Stimulated activated CD4-positive, alpha-beta T cell treated with anti-CD3 and anti-CD28 coated beads, Interleukin-15, amount 100 ng/mL, for 24 hours (primary cell): Measurements from ENCODE around the gene MYL7.

ENCODE experiments used
- DNase-seq: peaks from one replicate; pipeline ENCODE4 v3.0.0-alpha.2; 2020

MYL7 gene

DNA sequence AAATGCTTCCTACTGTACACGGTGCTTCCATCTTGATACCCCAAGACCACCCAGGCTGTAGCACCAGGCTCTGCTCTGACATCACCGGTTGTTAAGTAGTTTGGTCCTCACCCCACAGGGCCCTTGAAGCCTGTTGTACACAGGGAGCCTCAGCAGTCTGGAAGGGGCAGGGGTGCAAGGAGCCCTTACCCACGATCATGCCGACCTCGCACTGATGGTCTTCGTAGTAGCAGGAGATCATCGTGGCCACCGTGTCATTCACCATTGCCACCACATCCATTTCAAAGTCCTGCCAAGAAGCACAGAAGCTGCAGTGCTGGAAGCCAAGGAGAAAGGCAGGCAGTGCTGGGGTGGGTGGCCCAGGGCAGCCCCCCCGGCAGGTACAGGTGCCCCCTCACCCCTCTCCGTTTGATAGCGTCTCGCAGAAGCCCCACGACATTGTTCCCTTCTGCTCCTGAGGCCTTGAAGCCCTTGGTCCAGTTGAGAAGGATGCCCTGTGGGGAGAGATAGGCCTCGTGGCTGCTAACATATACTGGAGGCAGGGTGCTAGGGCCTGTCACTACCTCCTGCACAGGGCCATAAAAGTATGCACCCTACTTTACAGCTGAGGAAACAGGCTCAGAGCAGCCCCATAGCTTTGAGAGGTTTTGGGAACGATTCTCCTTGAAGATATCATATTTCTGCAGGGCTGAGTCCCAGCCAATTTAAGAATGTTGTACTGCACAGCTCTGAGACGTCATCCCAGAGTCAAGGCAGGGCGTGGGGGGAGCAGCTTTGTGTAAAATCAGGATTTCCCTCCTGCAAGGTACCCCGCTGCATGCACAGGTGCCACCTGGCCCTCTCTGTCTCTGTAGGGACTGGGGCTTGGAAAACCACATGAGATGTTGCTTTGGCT is 8.7 kb upstream of the MYL7 start:
- DNase-seq: no peak

DNA sequence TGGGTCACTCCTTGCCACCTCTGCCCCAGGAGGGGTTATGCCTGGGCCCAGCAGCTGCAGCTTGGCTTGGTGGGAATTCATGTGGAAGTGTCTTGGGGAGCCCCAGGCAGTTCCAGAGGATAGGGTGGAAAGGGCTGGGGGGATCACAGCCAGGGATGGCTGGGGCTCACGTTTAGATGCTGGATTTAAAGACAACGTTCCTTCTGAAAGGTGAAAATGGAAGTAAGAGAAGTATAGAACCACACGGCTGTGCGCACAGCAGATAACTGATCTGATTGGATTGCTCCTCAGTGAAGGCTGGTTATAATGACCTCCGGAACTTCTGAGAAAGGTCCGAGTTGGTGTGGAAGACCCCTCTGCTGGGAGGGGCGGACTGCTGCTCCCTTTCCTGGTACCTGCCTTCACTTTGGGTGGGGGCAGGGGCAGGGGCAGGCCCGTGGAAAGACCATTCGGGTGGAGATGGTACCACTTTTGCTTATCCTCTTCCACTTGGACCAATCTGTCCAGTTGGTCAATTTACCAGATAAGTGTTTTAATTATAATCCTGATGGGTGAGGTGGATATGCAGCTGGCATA is 7.9 kb upstream of the MYL7 start:
- DNase-seq: no peak

DNA sequence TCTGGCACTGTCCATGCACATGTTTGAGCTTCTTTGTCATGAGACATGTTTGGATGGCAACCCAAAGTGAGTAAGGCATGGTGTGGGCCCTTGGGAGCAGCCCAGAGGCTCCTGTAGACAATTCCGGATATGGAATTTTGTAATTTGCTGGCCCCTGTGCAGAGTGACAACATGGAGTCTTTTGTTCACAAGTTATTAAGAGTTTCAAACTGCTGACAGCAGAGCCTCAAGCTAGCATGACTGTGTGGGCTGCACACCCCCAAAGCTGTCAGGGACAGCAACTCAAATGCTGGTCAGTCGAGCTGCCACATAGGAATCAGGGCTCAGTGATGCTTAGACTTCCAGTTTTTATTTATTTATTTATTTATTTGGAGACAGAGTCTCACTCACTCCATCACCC is 7.0 kb upstream of the MYL7 start:
- DNase-seq: no peak

DNA sequence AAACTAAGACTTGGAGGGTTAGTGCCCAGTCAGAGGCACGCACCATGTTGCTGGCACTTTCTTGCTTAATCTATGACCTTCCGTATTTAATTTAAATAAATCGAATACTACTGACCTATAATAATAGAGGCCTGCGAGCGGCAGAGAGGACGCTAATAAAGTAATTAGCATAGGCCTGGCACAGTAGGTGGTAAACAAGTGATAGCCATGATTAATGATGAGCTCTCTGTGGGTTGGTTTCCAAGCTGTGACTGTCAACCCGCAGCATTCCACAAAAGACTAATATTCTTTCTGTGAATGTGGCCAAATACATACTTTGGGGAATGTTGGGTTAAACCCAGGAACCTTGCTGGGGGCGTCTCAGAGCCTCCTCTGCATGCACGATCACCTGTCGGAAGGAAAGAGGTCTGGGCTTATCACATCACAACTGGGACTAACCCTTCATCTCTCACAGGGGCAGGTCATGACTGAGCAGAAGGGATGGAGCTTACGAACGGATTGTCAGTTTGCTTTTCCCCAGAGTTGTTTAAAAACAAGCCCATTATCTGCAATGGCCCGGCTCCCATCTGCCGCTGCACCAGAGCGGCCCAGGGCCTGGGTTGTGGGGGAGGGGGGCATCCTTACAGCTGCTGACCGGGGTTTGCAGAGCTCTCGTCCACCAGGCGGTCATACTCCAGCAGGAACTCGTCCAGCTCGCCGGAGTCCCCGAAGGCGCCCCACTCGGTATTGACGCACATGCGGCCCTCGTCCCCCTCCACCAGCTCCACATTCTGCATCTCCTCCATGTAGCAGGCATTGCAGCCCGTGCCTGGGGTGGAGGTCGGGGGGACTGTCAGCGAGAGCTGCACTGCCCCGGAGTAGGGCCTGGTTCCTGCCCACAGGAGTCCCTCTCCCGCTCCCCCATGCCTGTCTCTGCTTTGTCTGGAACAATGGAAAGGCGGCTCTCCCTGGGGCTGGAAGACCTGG is 6.2 kb upstream of the MYL7 start:
- DNase-seq: no peak

DNA sequence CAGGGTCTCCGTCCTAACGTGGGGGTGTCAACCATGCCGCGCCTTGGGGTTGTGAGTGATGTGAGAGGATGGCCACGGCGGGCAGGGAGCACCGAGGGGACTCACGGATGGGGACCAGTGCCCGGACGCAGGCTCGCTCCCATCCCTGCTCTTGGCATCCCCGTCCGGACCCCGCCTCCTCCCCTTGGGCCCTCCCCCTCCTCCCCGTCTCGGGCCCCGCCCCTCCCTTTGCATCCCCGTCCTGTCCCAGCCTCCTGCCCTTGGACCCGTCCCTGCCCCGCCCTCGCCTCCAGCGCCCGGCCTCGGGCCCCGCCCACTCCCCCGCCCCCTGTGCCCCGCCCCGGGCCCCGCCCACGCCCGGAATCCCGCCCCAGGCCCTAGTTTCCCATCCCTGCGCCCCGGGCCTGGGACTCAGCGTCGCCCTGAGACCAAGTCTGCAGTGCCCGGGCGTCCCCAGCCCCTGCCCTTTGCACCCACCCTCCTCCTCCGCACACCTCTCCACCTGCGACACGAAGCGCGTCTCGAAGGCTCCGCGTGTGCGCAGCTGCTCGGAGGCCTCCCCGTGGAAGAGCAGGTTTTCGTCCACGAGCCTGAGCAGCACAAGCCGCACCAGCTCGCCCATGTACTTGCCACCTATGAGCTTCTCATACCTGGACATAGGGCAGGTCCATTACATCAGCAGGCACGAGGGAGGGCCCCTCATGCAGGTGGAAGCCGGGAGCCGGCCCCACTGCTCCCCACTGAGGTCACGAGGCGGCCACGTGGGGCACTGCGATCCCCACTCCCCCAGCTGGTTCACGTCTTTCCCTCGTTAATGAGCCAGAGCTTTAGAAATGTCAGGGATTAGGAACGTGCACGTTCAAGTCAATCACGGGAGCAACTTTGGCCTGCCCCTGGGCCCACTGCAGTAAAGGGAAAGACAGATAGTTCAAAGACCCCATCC is 5.1 kb upstream of the MYL7 start:
- DNase-seq: peak; percentile 81

DNA sequence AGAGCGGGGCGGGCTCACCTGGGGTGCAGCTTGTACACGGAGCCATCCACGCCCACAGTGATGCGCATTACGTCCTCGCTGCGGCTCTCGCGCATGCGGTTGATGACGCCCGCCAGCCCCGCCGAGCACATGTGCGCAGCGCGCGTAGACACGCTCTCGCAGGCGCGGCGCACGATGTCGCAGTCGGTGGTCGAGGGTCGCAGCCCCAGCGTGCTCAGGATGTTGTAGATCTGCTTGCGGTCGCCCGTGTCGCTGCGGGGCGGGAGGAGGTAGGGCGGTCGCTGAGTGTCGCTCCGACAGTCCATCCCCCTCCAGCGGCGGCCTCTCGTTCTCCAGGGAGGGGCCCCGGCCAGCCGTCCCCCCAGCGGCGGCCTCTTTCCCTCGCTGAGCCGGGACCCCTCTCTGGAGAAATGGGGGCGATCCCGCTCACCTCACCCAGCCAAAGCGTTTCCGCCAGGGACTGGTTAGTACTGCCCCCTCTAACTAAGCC is 4.4 kb upstream of the MYL7 start:
- DNase-seq: peak; percentile 75

DNA sequence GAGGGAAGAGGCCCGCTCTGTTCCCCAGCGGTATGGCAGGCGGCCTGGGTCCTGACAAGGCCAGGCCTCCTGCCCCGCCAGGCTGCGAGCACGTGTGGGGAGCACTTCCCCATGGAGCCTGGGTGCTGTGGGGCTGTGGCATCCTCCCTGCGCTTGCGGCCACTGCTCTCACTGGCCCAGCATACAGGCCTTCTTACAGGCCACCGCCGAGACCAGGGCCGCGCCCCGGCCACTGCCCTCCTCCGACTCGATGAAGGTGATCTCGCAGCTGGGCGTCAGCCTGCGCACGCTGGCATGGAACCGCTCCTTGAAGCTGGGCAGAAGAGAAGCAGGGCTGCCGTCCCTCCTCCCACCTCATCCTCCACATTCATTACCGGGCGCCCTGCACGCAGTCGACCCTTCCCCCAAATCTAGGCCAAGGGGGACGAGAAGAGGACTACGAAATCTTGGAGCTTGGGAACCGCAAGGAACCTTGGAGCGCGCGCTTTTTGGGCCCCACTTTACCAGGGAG is 3.9 kb upstream of the MYL7 start:
- DNase-seq: no peak

DNA sequence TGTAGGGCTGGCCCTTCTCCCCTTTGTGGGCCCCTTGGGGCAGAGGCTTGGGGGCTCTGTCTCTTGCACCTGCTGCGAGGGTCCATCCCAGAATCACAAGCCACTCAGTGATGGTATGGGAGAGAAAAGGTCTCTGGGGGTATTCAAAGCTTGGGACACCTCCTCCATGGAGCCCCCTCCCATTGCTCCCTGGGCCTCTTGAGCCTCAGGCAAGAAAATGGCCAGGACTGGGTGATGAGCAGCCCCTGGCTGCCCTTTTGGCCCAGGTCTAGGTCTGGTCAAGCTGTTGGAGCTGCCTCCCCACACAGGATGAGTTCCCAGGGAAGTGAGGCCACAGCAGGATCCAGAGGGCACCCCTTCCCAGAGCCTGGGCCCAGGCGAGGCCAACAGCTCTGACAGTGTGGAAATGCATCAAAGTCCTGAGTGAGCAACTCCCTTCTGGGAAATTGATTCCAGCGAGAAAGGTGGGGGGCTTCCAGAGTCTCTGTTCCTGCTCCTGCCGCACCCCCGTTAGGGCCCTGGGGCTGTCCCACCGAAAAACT is 3.4 kb upstream of the MYL7 start:
- no peak for DNase-seq

DNA sequence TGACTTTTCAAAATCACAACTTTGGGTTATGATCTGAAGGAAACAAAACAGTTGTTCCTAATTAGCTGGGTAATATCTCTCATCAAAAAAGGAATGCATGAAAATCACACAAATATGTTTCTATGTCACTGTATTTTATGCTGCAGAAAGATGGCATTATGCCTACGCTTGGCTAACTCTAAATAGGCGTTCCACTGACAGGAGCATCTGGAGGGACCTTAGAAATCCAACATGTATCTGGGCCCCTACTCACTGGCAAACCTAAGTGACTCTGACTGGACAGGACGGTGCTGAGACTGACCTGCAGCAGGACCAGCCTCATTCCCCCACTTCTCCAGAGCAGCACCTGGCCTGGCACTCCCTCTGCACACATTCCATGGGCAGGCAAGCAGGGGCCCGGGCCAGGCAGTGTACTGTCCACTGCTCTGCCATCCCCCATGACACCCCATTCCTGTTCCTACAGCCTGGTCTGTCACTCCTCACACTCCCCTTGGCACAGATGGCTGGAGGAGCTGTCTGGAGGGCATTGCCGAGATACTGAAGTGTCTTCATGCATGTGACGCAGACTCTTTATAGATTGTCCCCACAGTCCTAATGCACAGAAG is 2.6 kb upstream of the MYL7 start:
- DNase-seq: no peak

DNA sequence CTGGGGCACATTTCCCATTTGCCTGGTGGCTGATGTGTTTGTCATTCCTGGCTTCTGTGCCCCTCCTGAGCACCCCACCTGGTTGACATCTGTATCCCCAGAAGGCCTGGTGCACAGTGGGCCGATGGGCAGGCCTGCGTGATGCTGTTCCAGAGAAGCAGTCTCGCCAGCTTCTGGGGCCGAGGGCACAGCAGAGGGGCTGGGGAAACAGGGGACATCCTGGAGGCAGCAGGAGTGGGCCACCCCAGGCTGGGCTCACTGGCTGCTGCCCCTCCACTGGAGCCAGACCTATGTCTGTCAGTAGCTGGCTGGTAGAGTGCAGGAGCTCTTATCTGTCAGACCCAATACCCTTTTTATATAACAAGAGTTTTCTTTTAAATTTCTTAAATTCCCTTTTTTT is 896 bp upstream of the MYL7 start:
- no peak for DNase-seq

DNA sequence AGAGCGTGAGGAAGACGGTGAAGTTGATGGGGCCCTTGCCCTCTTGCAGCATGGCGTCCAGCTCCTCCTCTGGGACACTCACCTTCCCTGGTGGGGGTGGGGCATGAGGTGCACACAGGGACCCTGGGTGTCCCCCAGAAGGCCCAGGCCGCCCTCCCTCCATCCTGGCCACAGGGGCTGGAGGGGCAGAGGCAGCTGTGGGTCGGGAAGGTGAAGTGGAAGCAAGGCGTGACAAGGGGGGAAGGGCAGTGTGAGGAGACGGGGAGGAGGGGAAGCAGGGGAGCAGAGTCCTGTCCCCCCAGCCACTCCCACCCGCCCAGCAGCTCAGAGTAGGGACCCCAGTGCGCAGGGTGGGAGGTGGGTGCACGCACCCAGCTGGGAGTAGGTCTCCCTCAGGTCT is 791 bp downstream of the MYL7 start:
- no peak for DNase-seq

DNA sequence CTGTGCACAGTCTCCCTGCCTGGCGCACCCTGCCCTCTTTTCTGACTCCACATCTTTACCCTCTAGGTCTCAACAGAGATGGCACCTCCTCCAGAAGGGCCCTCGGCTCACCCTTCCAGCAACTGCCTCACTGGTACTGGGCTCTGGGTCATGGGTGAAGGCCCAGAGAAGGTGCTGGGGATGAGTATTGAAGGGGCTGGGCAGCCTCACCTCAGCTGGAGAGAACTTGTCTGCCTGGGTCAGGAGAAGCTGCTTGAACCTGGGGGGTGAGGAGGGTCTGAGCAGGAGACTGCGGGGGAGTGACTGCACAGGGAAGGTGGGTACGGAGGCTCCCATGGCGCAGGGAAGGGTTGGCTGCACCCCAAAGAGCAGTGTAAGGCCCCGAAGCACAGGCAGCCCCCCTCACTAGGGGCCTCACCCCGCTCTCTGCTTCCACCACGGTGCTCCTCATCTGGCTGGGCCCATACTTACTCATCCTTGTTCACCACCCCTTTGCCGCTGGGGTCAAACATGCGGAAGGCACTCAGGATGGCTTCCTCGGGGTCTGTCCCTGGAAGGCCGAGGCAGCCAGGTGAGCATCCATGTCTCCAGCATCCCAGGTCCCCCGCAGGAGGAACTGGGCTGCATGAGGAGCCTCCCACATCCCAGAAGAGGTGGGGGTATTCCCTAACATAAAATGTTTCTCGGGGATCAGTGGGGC is 1.7 kb downstream of the MYL7 start:
- DNase-seq: no peak

DNA sequence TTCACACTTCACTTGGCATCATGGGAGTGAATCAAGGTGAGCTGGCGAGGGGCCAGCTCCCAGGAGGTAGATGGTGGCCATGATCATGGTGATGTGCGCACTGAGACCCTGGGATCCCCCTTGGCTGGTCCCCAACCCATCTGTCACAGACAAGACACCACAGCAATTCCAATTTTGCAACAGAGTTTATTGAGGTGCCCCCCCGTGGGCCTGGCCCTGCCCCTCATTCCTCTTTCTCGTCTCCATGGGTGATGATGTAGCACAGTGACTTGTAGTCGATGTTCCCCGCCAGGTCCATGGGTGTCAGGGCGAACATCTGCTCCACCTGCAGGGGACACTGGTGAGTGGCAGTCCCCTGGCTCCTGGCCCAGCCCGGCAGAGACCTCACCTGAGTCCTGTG is 2.4 kb downstream of the MYL7 start:
- DNase-seq: no peak

DNA sequence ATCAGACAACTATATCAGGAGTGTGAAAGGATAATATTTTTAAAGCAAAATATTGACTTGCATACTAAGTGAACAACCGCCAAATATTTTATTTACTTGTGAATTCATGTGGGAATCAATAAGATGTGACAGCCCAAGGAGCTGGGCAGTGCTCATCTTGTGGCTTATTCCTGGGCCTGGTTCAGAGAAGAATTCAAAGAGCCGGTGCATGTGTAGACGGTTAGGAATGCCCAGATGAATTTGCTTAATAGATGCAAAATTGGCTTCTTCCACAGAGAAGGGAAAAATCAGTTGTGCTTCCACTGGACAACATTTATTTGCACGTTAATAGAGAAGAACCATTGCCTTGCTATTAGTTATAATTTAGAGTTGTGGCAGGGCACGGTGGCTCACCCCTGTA is 4.4 kb downstream of the MYL7 start:
- no peak for DNase-seq

DNA sequence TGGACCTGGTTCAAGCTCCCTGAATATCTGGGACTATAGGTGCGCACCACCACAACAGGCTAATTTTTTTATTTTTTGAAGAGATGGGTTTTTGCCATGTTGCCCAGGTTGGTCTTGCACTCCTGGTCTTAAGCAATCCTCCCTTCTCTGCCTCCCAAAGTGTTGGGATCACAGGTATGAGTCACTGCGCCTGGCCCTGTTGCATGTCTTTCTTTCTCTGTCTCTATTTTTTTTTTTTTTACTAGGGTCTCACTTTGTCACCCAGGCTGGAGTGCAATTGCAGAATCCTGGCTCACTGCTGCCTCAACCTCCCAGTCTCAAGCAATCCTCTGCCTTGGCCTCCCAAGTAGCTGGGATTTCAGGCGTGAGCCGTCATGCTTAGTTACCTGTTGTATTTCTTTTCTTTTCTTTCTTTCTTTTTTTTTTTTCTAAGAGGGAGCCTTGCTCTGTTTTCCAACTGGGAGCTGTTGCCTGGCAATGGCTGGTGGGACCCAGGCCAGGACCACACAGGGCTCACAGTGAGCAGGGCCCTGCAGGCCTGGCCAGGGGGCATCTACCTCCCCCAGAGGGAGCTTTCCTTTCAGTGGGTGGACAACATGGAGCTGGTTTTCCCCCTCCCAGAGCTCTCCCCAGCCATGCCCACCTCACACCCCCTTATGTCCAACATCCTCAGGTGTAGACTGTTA is 6.0 kb downstream of the MYL7 start:
- DNase-seq: no peak

DNA sequence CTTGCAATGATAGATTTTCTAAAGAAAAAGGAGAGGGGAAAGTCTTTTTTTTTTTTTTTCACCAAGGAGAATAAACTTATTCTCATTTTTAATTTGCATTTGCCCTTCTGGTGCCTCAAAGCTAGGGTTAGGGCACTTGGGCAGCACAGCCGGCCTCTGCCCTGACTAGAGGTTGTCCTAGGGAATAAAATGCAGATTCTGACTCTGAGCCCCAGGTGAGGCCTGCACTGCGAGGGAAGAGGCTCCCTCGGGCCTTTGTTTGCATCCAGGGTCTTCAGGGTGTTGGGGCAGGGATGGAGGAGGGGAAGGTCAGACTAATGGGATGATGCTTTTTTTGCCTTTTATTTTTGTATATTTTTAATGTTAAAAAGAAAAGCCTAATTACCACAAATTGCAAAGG is 7.8 kb downstream of the MYL7 start:
- no peak for DNase-seq

DNA sequence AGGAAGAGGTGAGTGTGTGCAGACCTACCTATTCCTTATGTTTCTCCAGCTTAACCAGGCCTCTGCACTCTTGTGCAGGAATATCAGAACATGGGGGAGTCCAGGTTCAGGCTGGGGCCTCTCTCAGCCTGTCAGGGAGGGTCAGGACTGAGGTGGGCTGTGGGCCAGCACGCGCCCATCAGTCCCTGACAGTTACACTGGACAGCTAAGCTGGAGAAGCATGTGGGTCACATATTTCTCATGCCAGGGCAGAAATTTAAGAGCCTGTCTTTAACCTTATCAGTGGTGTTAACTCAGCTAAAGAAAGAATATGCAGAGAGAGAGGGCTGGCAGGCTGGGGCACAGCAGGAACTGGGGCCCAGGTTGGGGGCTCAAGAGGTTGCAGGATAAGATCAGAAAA is 9.1 kb downstream of the MYL7 start:
- no peak for DNase-seq

DNA sequence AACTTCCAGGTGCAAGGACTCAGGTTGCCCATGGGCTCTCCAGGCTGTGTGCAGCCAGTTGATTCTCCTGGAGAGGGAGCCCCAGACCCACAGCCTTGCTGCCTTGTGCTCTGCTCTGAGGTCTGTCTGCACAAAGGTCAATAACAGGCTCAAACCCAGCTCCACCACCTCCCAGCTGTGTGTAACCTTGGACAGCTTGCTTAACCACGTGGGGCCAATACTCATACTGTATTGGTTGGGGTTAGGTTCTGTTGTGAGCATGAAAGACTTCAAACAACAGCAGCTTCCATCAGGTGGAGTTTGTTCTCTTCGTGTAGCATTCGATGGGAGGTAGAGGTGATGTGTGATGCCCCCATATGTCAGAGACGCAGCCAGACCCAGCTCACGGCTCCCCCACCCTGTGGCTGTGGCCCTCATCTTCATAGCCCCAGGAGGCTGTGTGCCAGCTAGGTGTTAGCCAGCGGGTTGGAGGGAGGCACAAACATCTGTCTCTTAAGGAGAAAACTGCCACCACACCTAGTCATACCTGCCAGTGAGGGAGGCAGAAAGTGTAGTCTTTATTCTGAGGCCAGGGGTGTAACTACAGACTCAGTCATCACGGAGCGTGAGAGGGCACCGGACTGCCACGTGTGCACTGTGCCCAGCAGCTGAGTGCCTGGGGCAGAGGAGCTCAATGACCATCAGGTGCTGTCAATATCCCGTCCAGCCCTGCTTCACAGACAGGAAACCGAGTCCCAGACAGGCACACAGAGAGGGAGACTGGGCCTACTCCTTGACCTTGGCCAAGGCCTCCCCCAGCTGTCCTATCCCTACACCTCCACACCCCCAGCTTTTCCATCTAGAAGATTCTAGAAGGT is 9.7 kb downstream of the MYL7 start:
- DNase-seq: no peak
